HG02798 (cell line): ENCODE data around the gene AKAP6.

Source experiments
- ATAC-seq: cut with Tn5 transposase; IDR thresholded peaks from one replicate; pipeline ENCODE4 v1.9.1; 2021; ENCODE audit warnings: mild to moderate bottlenecking; ENCODE audit not compliant: unreplicated experiment, poor library complexity

The AKAP6 gene

DNA sequence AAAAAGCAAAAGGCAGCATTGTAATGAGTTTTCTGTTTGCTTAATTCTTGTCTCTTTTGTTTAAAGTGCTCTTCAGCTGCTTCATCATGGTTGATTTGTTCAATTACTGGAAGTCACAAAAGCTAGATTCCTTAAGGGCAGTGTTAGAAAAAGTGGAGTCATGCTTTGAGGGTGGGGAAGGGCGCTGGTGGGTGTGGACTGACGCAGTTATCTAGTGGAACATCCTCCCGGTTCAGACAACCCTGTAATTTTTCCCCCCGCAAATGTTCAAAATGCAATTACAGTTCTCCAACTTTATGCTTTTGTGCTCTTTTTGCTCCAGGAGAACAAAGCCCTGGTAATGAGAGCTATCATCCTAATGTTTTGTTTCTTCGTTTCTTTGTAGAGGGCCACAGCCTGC, 2.1 kb downstream of the AKAP6 start:
- no peak for ATAC-seq

DNA sequence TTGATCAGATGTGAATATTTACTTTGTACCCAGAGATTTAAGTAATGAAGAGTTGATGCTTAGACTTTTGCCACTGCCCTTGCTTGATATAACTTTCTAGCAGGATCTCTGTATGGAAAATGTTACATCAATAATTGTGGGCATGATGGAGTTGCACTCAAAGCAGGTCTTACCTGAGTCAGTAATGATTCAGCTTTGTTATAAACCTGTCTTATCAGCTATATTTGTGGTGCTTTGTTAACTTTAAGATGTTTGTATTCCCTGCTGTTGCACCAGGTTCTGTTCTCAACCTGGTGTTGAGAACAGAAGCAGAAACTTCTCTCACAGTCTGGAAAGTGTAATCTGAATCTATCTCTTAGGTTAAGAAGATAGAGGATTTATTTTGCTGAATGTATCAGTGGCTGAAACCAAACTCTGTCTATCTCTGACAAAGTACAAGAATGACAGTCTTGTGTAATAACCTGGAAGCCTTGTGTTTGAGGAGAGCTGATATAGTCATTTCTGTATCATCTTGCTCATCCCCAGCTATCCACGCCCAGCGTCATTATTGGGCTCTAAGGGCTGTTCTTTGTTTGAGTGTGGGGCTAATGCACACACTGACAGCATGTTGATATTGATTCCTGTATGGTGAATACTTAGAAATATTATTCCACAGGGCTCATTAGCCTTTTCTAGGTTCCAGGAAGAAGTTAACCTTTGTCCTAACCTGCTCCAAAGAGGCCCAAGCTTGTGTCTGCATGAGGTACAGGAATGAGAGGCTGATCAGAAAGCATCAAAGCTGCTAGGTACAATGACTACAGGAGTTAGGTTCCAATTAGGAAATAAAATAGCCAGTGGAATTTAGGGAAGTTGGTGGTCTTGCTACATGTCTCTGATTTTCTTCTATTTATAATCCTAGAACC, 3.6 kb downstream of the AKAP6 start:
- ATAC-seq = no peak

DNA sequence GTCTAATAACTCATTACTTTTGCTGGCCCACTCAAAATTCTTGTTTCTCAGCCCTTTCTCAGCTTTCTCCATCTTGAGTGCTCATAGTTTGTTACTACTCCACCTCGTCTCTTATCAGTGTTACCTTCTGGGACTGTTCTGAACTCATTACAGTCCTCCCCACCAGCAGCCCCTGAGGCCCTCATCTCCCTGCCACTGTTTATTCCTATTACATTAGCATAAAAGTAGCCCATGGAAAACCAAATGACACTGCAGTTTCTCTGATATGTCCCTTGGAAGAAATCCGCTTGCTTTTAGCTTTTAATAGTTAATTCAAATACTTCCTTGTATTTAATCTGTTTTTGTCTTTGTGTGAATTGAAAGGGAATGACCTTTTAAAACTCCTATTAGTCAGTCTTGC, 7.6 kb downstream of the AKAP6 start:
- ATAC-seq = no peak

DNA sequence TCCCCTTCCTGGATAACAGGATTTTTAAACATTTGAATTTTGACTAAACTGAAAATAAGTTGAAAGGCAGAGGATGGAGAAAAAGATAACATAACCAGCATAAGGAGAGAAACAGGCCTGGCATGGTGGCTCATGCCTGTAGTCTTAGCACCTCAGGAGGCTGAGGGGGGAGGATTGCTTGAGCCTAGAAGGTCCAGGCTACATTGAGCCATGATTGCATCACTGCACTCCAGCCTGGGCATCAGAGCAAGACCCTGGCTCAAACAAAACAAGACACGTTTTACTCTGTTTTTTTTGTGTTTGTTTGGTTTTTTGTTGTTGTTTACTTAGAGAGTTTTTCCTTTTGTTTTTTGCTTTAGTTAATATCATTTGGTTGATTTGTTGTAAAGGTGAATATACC, 8.7 kb downstream of the AKAP6 start:
- no peak for ATAC-seq

DNA sequence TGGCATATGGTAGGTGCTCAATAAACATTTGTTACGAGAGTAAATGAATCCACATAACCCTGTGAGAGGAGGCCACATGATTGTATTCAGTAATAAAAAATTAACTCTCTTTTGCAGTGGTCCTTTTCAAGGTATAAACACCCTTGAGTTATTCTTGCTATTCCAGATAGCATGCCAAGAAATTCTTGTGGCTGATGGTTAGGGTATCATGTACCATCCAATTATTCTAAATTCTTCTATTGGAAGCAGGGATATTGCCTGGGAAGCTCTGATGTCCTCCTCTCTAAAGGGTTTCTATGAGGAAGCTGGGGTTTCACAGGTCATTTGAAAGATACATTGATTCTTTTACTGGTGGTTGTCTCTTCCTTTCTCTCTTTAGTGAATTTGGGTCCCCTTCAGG, 10.1 kb downstream of the AKAP6 start:
- no peak for ATAC-seq

DNA sequence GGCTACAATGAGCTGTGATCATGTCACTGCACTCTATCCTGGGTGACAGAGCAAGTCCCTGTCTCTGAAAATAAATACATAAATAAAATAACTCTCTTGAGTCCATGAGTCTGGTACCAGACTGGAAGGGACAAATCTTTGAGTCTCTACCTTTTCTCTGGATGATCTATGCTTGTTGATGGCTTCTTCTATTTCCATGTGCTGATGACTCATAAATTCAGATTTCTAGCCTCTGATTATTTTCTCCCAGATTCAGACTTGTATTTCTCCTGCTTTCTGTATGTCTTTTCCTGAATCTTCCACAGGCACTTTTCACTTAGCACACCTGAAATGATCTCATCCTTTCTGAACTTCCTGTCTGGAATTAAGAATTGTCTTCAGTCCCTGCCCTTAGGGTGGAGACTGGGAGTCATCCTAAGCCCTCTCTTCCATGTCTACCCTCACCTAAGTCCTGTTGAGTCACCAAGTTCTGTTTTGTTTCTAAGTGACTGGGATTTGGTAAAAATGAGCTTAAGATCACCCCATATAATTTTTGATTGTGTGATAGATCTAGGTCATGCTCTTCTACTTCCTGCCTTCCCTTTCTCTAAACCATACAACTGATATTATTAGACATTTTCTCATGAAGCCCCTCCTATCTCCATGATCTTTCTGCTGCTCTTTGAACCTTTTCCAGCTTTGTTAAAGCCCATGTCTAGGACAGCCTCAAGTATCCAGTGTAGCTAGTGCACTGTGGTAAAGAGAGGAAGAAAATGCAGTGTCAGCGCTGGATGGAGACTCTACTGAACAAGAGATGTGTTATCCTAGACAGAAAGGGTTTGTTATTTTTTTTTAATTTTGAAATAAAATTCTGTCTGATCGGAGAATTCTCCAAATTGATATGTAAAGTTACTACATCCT, 13.1 kb downstream of the AKAP6 start:
- ATAC-seq = no peak

DNA sequence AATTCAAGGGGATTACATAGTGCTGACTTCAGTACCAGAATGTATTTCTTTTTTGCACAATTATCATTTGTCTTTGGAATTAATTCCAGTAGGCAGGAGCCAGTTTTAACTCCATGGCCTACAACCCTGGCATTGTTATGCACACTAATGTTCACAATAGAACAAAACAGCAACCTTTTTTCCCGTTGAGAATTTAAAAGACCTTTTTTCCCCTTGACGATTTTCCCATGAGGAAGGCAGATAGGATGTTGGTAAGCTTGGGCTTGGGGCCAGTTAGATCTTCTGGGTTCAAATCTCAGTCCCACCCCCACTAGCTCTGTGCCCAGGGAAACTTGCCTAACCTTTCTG, 13.7 kb downstream of the AKAP6 start:
- ATAC-seq = no peak

DNA sequence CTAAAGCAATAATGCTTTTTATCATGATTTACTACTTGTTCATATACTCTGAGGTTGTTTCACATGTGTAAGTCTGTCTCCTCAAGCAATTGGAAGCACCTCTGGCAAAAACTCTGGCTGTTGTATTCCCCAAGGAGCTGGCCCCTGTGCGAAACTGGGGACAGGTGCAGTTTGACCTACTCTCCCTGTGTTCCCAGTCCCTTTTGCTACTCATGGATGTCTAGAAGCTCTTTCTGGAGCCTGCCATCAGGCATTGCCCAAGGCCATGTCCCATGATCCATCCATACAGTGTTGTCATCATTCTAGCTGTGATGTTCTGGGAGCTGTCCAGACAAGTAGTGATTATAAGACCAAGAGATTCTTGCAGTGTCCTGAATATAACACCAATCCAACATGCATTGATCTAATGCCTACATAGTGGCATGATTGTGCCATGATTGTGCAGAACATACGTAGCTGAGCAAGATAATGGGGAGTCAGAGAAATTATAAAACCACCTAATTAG, 14.9 kb downstream of the AKAP6 start:
- ATAC-seq = no peak

DNA sequence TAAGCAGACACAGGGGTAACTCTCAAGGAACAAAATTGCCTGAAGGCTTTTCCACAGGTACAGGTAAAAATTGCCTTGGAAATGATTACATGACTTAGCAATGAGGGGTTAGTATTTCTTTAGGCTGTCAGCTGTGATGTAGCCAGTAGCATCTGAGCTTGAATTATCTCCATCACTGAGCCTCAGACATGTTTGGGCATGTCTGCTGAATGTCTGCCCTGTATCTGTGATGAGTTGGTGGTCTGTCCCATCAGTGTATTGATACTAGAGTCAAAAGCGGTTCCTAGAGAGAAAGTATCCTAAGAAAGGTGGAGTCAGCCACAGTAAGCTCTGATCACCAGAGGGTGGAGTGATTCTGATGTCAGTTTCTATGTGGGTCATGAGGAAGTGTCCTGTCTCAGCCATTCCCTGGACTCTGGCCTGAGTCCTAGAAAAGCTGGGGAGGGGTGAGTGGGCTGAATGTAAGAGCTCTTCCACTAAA, 16.3 kb downstream of the AKAP6 start:
- ATAC-seq = no peak

DNA sequence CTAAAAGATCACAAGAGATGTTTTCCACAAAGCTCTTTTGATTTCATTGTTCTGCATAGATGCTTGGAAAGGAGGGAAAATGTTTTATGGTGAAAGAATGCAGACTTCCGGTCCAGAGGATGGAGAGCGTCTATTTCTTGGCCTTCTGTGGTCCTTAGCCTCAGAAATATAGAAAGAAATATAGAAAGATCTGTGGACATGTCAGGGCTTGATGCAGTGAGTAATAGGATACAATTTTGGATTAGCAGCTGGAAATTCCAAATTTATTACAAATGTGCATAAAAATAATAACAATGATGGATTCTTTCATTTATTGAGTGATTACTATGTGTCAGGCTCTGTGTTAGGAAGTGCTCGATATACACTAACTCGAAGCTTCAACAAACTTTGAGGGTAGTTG, 20.2 kb downstream of the AKAP6 start:
- no peak for ATAC-seq

DNA sequence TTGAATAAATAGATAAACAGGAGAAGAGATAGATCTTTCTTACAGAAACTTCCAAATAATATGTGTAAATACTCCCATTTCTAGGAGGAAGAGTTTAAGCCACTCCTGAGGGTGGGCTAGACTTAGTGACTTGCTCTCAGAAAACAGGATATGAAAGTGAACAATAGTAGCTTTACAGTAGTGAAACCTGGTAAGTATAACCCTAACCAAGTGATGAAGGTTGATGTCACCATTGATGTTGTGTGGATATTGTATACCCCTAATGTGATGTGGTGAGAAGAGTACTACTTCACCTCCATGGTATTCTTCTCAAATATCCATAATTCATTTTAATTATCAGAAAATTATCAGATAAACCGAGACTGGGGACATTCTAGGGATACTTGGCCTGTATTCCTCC, 20.9 kb downstream of the AKAP6 start:
- peak; percentile 97 for ATAC-seq

DNA sequence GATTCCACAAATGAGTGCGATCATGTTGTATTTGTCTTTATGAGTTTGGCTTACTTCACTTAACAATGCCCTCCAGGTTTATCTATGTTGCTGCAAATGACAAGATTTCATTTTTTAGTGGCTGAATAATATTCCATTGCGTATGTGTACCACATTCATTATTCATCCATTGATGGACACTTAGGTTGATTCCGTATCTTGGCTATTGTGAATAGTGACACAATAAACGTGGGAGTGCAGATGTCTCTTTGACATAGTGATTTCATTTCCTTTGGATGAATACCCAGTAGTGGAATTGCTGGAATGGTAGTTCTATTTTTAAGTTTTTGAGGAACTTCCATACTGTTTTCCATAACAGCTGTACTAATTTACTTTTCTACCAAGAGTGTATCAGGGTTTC, 23.5 kb downstream of the AKAP6 start:
- ATAC-seq = no peak

DNA sequence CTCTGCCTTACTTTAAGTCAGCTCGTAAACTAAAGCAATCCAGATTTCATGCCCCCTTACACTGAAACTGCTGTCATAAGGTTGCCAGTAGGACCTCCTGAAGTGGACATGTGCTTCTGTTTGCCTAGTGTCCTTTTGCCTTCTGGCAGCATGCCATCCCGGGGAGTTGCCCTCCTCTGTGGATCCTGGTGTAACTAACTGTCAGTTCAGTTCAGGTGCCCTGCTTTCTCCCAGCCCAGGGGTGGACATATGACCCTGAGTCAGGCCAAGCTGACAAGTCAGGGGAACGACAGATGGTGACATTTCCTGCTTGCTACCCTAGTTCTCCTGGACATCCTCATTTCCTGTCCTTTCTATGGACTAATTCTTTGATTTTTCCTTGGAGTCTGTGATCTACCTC, 25.6 kb downstream of the AKAP6 start:
- ATAC-seq = no peak

DNA sequence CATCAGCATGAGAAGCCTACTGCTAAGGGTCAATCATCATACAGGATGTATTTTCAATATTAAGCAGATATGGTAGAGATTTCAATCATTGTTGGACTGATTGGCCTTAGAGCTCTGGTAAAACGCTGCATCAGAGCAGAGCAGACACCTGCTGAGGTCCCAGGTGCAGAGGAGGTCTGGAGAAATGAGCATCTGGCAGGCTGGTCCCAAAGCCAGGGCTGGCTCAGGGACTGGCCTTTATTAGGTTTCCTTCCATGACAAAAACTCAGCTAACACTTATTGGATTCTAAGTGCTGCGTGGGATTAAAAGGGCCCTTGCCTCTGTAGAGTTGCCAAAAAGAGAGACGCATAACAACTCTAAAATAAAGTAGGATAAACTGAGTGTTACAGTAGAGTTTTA, 29.7 kb downstream of the AKAP6 start:
- no peak for ATAC-seq

DNA sequence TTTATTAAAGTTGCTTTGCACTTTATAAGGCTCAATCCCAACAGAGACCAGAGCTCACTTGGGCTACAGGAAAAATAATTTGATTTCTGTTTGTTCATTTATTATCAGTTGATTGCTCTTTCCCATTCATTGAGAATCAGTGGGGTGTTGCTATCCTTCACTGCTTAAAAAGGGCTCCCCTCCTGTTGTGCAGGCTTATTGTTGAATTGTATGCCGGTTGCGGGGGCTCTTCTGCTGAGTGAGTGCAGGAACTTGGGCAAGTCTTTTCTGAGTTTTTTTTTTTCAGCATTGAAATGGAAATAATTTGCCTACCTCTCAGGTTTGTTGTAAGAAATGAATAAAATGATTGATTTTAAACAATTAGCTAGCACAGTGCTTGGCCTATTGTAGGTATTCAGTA, 32.6 kb downstream of the AKAP6 start:
- no peak for ATAC-seq

DNA sequence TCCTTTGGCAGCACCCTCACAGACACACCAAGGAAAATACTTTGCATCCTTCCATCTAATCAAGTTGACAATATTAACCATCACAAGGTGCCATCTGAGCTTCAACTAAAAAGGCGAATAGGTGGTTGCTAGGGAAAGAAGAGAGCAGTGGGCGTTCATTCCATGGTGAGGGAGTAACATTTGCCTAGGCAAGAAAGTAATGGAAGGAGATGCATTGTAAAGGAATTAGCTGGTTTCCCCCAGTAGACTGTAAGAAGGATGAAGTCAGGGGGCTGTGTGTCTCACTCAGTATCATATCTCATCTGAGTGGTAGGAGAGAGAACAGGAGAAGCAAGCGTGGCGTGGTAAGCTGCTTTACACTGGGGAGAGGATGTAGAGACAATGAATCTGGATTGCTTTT, 34.7 kb downstream of the AKAP6 start:
- no peak for ATAC-seq

DNA sequence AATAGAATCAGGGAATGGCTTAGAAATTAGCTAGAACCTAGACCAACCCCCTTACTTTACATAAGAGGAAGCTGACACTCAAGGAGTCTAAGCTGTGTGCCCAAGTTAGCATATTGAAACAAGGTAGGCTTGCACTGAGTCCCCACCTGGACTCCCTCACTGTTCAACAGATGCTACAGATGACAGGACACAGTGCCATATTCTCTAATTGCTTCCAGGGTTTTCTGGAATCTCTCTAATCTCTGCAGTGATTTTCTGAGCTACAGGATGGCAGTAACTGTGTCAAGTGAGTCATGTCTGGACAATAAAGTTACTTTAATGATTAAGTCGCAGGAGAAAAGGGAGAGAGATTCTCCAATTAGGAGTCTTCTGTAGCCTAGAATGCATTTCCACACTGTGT, 35.8 kb downstream of the AKAP6 start:
- no peak for ATAC-seq

DNA sequence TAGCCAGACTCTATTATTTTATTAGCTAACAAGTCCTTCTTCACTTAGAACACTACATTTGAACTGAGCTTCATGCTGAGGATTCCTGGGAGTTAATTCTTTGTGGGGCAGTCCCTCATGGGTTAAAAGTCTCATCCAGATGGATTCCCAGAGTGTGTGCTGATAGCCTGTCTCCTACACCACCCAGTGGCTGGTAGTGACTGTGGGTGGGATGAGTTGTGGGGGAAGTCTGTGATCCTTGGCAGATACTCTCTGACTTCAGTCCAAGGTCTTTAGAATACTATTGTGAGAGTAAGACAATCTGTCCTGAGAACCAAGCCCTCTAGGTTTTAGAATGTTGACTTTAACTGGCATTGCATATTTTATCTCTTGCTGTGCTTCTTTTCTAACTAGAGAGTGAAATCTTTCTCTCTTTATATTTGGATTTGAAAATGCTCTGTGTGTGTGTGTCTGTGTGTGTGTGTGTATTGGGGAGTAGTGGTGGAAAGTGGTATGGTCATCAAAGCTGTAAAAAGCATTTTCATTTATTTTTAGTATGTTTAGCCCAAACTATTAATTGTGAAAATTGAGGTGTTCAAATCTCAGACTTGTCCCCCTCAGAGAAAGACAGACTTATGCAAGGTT, 37.3 kb downstream of the AKAP6 start:
- ATAC-seq = no peak

DNA sequence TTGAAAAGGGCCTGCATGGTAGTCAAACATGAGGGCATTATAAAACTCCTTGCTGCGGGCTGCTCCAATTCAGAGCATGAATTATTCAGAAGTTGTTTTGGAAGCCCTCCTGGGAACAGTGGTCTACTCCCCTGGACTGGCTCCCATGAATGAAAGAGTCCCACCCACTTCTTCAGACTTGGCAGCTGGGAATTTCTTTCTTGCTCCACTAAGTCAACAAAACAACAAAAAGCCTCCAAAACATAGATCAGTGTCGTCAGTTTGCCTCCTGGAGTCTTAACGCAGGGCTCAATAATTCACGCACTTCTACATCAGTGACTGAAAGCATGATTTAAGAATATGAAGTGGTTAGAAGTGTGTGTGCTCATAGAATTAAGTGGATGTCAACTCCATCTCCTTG, 37.9 kb downstream of the AKAP6 start:
- ATAC-seq = no peak

DNA sequence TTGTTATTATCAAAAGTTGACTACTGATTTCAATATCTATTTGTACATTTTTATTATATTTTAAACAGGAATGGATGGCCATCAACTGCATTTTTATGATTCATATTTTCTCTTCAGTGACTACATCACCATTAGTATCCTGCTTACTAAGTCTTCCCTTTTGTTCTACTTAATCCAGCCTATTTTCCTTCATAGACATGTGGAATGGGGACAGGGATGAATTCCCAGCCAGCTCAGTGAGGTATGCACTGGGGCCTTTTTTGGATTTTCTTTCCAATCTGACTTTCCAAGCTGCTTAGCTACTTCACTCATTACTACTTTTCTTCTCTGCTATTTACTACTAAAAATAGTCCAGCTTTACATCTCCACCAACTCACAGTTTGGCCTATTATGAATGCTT, 38.4 kb downstream of the AKAP6 start:
- ATAC-seq = no peak

DNA sequence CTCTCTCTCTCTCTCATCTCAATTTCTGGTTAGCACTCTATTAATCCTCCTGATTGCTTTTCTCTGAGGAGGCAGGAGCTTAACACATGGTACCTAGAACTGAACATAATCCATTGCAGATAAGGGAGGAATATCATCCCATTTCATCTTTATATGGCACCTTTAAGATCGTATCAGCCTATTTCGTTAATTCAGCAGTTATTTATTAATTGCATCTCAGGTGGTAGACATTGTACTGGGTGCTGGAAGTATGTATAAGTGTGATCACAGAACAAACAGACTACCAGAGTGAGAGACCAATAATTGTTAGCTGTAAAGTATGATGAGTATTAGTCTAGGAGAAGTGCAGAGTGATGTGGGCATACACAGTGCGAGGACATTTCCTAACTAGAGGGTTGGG, 39.0 kb downstream of the AKAP6 start:
- no peak for ATAC-seq
